Chondrocyte (in vitro differentiated cells): Measurements from ENCODE around the gene COQ4. TPM values are rescaled to one million over a fixed set of nuclear protein-coding genes. Genes with fewer than 3 reads are reported as not detected.

ENCODE experiments used
- DNase-seq: peaks from one replicate; pipeline ENCODE4 v3.0.0; 2021; ENCODE audit warnings: mixed read lengths, low spot score
- H3K27ac Mint-ChIP-seq: one replicate; pipeline ENCODE4 v1.8.0; 2021; ENCODE audit warnings: mild to moderate bottlenecking, moderate library complexity, mixed read lengths; ENCODE audit not compliant: unreplicated experiment
- H3K27me3 Mint-ChIP-seq: 2 replicates; pipeline ENCODE4 v1.8.0; 2021; ENCODE audit warnings: low read depth, mixed read lengths
- H3K36me3 Mint-ChIP-seq: 2 replicates; pipeline ENCODE4 v1.8.0; 2021; ENCODE audit warnings: low read depth, mixed read lengths
- H3K4me1 Mint-ChIP-seq: 2 replicates; pipeline ENCODE4 v1.8.0; 2021; ENCODE audit warnings: low read depth, mild to moderate bottlenecking, mixed read lengths
- H3K4me3 Mint-ChIP-seq: one replicate; pipeline ENCODE4 v1.8.0; 2021; ENCODE audit warnings: mild to moderate bottlenecking, moderate library complexity, mixed read lengths; ENCODE audit not compliant: unreplicated experiment
- H3K9me3 Mint-ChIP-seq: 2 replicates; pipeline ENCODE4 v1.8.0; 2021; ENCODE audit warnings: low read depth, mixed read lengths
- total RNA-seq: library from RNA; stranded (reverse); gene quantifications from 3 replicates; pipeline ENCODE4 v1.2.1, GENCODE V29; 2021
- TF ChIP-seq, protein P1 (sequence below): fragments of 200-600 bp; sonication (generic); IDR thresholded peaks from 2 replicates; pipeline ENCODE4 v1.5.0; 2021; ENCODE audit warnings: antibody characterized with exemption, mild to moderate bottlenecking, moderate library complexity

COQ4 gene
- total RNA-seq, 1 donor from 2014 or later: 24.5 TPM

DNA sequence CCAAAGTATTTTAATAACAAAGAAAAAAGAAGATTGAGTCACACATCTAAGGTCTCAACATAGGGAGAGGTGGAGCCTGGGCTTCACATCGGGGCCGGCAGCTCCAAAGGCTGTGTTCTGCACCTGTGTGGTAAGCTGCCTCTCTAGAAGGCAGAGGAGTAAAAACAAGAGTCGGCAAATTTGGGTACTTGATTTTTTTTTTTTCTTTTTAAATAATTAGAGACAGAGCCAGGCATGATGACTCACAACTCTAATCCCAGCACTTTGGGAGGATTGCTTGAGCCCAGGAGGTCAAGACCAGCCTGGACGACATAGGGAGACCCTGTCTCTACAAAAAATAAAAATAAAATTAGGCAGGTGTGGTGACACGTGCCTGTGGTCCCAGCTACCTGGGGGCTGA, 53.2 kb downstream of the COQ4 start:
- Mint-ChIP-seq H3K36me3 (peaks cover 9% of the 10 kb centered on the region), H3K27ac (no peak overlapping the region), H3K9me3 (no peaks in the 10 kb centered on the region), H3K4me1 (peaks cover 27% of the 10 kb centered on the region), H3K27me3 (no peaks in the 10 kb centered on the region), H3K4me3 (no peak overlapping the region)
- DNase-seq: no peak
- TF ChIP-seq, protein P1, sequence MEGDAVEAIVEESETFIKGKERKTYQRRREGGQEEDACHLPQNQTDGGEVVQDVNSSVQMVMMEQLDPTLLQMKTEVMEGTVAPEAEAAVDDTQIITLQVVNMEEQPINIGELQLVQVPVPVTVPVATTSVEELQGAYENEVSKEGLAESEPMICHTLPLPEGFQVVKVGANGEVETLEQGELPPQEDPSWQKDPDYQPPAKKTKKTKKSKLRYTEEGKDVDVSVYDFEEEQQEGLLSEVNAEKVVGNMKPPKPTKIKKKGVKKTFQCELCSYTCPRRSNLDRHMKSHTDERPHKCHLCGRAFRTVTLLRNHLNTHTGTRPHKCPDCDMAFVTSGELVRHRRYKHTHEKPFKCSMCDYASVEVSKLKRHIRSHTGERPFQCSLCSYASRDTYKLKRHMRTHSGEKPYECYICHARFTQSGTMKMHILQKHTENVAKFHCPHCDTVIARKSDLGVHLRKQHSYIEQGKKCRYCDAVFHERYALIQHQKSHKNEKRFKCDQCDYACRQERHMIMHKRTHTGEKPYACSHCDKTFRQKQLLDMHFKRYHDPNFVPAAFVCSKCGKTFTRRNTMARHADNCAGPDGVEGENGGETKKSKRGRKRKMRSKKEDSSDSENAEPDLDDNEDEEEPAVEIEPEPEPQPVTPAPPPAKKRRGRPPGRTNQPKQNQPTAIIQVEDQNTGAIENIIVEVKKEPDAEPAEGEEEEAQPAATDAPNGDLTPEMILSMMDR: no peak

DNA sequence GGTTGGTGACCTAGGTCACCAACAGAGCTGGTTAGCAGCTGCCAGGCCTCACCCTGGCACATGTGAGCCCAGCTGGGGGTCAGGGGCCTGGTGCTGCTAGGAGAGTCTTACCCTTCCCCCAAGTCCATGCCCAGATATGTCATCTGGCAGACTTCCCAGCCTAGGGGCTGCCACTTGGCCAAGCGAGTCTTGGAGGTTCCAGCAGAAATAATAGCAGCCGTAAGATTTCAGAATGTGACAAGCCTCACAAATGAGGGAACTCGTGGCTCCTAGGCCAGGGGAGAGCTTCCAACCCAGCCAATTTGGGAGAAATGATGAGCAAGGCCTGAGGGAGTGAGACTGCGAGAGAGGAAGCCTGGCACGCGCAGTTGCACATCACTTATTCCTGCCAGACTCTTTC, 59.6 kb downstream of the COQ4 start:
- H3K4me1 Mint-ChIP-seq: peaks cover 7% of the 10 kb centered on the region
- DNase-seq: no peak

DNA sequence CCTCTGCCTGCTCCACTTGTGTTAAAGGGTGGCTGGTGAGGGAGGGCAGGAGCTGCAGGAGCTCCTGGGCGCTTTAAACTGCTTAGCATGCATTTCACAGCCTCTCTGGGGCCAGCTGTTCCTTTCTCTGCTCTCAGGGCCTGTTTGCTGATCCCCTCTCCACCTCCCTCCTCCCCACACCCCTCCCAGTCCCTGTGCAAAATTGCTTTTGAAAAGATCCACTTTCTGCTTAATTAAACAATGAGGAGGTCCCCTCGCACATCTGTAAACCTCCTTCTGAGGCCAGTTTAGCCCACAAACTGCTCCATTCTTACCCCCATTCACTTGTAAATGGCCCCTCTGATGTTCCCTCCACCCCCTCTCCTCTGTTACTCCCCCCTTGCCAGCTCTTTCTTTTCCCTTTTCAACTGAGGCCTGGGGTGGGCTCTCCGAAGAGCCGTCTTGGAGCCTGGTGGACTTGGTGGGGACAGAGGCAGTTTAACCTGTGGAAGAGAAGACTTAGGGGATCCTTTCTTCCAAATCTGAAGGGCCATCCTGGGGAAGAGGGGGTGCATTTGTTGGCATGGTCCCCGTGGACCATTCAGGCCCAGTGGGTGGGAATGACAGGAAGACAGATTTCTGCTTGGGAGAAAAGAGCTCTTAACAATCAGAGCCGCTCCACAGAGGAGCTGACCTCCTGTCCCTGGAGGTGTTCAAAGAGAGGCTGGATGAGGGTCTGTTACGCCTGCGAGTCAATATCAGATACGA, 60.5 kb downstream of the COQ4 start:
- no peaks in the 10 kb centered on the region for H3K9me3 Mint-ChIP-seq
- H3K27me3 Mint-ChIP-seq: no peaks in the 10 kb centered on the region
- no peak overlapping the region for H3K27ac Mint-ChIP-seq
- TF ChIP-seq, protein P1: no peak
- peaks cover 20% of the 10 kb centered on the region for H3K36me3 Mint-ChIP-seq
- H3K4me3 Mint-ChIP-seq: no peak overlapping the region
- no peak for DNase-seq
- peaks cover 7% of the 10 kb centered on the region for H3K4me1 Mint-ChIP-seq

More for the DNA sequence above, 59.6 kb downstream of the COQ4 start:
- peaks cover 13% of the 10 kb centered on the region for H3K36me3 Mint-ChIP-seq
- H3K27me3 Mint-ChIP-seq: no peaks in the 10 kb centered on the region
- H3K9me3 Mint-ChIP-seq: no peaks in the 10 kb centered on the region
- no peak overlapping the region for H3K27ac Mint-ChIP-seq
- TF ChIP-seq, protein P1: no peak
- no peak overlapping the region for H3K4me3 Mint-ChIP-seq

Other genes with a start within 250 kb of the COQ4 start
- gene PTGES2, start 195.1 kb upstream of the COQ4 start, total RNA-seq: 43.5 to 53.6 TPM (median 49.3 TPM) in 3 replicates
- not detected in 3 replicates for gene LCN2, start 173.4 kb upstream of the COQ4 start, total RNA-seq
- 78.8 to 85.3 TPM (median 80.2 TPM) in 3 replicates for gene BBLN, start 162.6 kb upstream of the COQ4 start, total RNA-seq
- gene CIZ1, start 131.3 kb upstream of the COQ4 start, total RNA-seq: 130 to 147 TPM (median 140 TPM) in 3 replicates
- gene DNM1, start 119.5 kb upstream of the COQ4 start, total RNA-seq: 87.0 to 127 TPM (median 91.9 TPM) in 3 replicates
- gene GOLGA2, start 46.8 kb upstream of the COQ4 start, total RNA-seq: 201 to 243 TPM (median 210 TPM) in 3 replicates
- gene SWI5, start 46.6 kb upstream of the COQ4 start, total RNA-seq: 29.4 to 33.7 TPM (median 31.7 TPM) in 3 replicates
- 19.8 to 22.2 TPM (median 20.8 TPM) in 3 replicates for gene TRUB2, start 392 bp upstream of the COQ4 start, total RNA-seq
- gene SLC27A4, start 17.7 kb downstream of the COQ4 start, total RNA-seq: 38.4 to 42.1 TPM (median 41.7 TPM) in 3 replicates
- 50.5 to 60.6 TPM (median 57.6 TPM) in 3 replicates for gene URM1, start 48.5 kb downstream of the COQ4 start, total RNA-seq
- gene CERCAM, start 98.0 kb downstream of the COQ4 start, total RNA-seq: 217 to 282 TPM (median 280 TPM) in 3 replicates
- 25.6 to 34.1 TPM (median 28.7 TPM) in 3 replicates for gene ODF2, start 133.2 kb downstream of the COQ4 start, total RNA-seq
- 12.3 to 18.1 TPM (median 12.8 TPM) in 3 replicates for gene GLE1, start 181.9 kb downstream of the COQ4 start, total RNA-seq
- 376 to 419 TPM (median 378 TPM) in 3 replicates for gene SPTAN1, start 229.7 kb downstream of the COQ4 start, total RNA-seq